Measurements from ENCODE around the gene BOLA3. TPM values are rescaled to one million over a fixed set of nuclear protein-coding genes. Genes with fewer than 3 reads are reported as not detected.
"Not testable (repeated sequence)": the region's sequence is repeated elsewhere in the genome, so short reads cannot be mapped to it uniquely, and the experiment has no call there.

The BOLA3 gene
- total RNA-seq, 1 donor from 2014 or later, result 23.1 TPM

- DNase-seq (ENCODE audit: low read depth, low spot score), result no peak
These were observed 1.5 kb upstream of the BOLA3 start for GRCh38 chr2:74149247-74149525.

- DNase-seq (ENCODE audit: low read depth, low spot score), result no peak
These were observed 940 bp upstream of the BOLA3 start for GRCh38 chr2:74148457-74149246.

GRCh38 chr2:74146929-74147726 is 584 bp downstream of the BOLA3 start:
- no peak for DNase-seq (ENCODE audit: low read depth, low spot score)

GRCh38 chr2:74142340-74142739 is 5.4 kb downstream of the BOLA3 start:
- no peak for DNase-seq (ENCODE audit: low read depth, low spot score)

GRCh38 chr2:74138600-74139323 is 8.9 kb downstream of the BOLA3 start:
- DNase-seq (ENCODE audit: low read depth, low spot score), result no peak

GRCh38 chr2:74137651-74138599 is 9.8 kb downstream of the BOLA3 start:
- DNase-seq (ENCODE audit: low read depth, low spot score), result no peak

GRCh38 chr2:74131901-74132300 is 15.8 kb downstream of the BOLA3 start:
- DNase-seq (ENCODE audit: low read depth, low spot score), result no peak

- DNase-seq (ENCODE audit: low read depth, low spot score), result no peak
These were observed 17.3 kb downstream of the BOLA3 start for GRCh38 chr2:74130211-74130995.

GRCh38 chr2:74128206-74128605 is 19.5 kb downstream of the BOLA3 start:
- no peak for DNase-seq (ENCODE audit: low read depth, low spot score)

GRCh38 chr2:74123955-74124354 is 23.8 kb downstream of the BOLA3 start:
- DNase-seq (ENCODE audit: low read depth, low spot score), result not testable (repeated sequence)

- not testable (repeated sequence) for DNase-seq (ENCODE audit: low read depth, low spot score)
These were observed 25.9 kb downstream of the BOLA3 start for GRCh38 chr2:74121846-74122245.

- peak; percentile 8 for DNase-seq (ENCODE audit: low read depth, low spot score)
These were observed 27.5 kb downstream of the BOLA3 start for GRCh38 chr2:74119912-74120825.

- DNase-seq (ENCODE audit: low read depth, low spot score), result no peak
These were observed 28.4 kb downstream of the BOLA3 start for GRCh38 chr2:74119339-74119738.

- DNase-seq (ENCODE audit: low read depth, low spot score), result no peak
These were observed 36.3 kb downstream of the BOLA3 start for GRCh38 chr2:74111380-74111779.

- no peak for DNase-seq (ENCODE audit: low read depth, low spot score)
These were observed 37.2 kb downstream of the BOLA3 start for GRCh38 chr2:74110537-74110936.

- no peak for DNase-seq (ENCODE audit: low read depth, low spot score)
These were observed 38.2 kb downstream of the BOLA3 start for GRCh38 chr2:74109551-74109950.

- no peak for DNase-seq (ENCODE audit: low read depth, low spot score)
These were observed 40.6 kb downstream of the BOLA3 start for GRCh38 chr2:74107071-74107470.

- no peak for DNase-seq (ENCODE audit: low read depth, low spot score)
These were observed 42.3 kb downstream of the BOLA3 start for GRCh38 chr2:74105413-74105812.

GRCh38 chr2:74104839-74105238 is 42.9 kb downstream of the BOLA3 start:
- DNase-seq (ENCODE audit: low read depth, low spot score), result no peak
